ENCODE results near the gene RNF8.
"Not testable (repeated sequence)": the region's sequence is repeated elsewhere in the genome, so short reads cannot be mapped to it uniquely, and the experiment has no call there.

The RNF8 gene

GRCh38 chr6:37396571-37397180 lies 42.9 kb downstream of the RNF8 start:
- DNase-seq: no peak

DNA sequence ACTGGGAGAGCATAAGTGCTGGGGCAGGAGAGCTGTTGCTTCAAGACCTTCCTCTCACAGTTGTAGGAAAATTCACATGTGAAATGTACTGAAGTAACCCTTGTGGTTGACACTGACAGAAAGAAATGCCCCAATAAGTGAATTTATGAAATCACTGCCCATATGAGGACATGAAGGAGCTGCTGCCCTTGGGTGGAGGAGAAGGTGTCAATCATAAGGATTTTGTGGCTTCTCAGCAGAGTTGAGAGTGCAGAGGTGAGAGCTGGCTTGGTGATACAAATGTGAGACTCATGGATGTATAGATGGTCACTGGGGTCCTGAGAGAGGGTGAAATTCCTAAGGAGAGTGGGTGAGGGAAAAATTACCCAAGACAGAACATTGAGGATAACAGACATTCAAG lies 45.3 kb downstream of the RNF8 start:
- DNase-seq: no peak

DNA sequence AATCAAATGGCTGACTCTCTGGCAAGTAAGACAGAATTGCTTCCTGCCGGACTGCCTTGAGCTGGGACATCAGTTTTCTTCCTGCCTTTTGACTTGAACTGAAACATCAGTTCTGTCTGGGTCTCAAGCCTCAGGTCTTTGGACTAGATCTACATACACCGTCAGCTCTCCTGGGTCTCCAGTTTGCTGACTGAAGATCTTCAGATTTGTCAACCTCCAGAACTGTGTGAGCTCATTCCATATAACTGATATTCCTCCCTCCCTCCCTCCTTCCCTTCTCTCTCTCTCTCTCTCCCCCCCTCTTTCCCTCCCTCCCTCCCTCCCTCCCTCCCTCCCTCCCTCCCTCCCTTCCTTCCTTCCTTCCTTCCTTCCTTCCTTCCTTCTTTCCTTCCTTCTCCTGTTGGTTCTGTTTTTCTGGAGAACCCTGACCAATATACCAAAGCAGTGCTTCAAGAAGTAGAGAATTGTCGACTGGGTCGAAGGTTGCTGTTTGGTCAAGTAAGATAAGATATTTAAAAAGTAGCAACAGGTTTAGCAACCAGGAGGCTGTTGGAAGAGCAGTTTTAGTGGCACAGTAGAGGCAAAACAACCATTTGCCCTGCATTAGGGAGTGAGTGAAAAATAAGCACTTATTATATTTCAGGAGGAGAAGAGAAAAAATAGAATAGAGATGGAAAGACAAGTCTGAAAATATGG lies 46.2 kb downstream of the RNF8 start:
- no peak for DNase-seq

DNA sequence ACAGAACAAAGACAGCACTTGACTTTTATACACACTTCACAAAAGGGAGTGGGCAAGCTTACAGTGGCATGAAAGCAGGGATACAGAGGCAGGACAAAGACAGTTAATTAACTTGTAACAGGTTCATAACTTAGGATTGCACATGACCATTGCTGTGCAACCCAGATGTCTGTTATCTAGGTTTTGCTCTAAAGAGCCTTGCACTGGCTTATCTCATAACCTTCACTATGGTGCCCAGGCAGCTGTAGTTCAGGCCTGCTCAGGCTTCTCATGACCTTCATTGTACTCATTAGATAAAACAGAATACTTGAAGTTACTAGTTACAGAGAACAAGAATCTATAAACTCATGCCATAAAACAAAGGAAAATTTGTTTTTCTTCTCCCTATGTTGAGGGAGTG lies 47.9 kb downstream of the RNF8 start:
- DNase-seq: not testable (repeated sequence)

GRCh38 chr6:37406726-37407341 lies 53.1 kb downstream of the RNF8 start:
- DNase-seq: no peak

- DNase-seq: no peak
Measured at GRCh38 chr6:37407948-37408347, 54.2 kb downstream of the RNF8 start.

GRCh38 chr6:37409501-37409900 lies 55.7 kb downstream of the RNF8 start:
- DNase-seq: no peak

DNA sequence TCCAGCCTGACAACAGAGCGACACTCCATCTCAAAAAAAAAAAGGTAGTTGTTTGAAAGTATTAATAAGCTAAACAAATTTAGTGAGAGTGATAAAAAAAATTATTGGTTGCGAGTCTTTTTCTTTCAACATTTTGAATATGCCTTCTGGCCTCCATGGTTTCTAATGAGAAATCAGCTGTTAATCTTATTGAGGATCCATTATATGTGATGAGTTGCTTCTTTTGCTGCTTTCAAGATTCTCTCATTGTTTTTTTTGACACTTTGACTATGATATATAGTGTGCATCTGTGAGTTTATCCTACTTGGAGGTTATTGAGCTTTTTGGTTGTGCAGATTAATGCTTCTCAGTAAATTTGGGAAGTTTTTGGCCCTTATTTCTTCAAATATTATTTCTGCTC lies 63.6 kb downstream of the RNF8 start:
- no peak for DNase-seq

- no peak for DNase-seq
Measured at GRCh38 chr6:37418722-37419121, 64.9 kb downstream of the RNF8 start.

GRCh38 chr6:37426058-37426944 lies 72.5 kb downstream of the RNF8 start:
- DNase-seq: no peak

GRCh38 chr6:37426945-37427510 lies 73.2 kb downstream of the RNF8 start:
- no peak for DNase-seq

DNA sequence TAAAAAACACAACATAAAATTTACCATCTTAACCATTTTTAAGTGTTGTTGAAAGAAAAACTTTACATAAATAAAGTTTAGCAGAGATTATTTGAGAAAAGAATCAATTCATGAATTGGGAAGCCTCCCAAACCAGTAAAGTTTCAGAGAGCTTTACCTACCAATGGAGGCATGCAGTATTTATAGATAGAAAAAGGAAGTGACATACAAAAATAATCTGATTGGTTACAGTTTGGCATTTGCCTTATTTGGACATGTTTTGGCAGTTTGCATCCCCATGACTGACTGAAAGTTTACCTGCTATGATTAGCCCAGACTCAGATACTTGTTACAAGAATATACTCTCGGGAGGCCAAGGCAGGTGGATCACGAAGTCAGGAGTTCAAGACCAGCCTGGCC lies 75.6 kb downstream of the RNF8 start:
- no peak for DNase-seq

- DNase-seq: peak in 1 of 51 donors; percentile 31
Measured at GRCh38 chr6:37432590-37432915, 78.8 kb downstream of the RNF8 start.

- peak; percentile 69 to 93 (median 87) for DNase-seq
Measured at GRCh38 chr6:37432916-37433656, 79.3 kb downstream of the RNF8 start, which contains the start of gene CMTR1. Gene CMTR1, plus strand, starts transcription at chr6:37433221. Its CDS starts 2,409 bp downstream, at chr6:37435630.

DNA sequence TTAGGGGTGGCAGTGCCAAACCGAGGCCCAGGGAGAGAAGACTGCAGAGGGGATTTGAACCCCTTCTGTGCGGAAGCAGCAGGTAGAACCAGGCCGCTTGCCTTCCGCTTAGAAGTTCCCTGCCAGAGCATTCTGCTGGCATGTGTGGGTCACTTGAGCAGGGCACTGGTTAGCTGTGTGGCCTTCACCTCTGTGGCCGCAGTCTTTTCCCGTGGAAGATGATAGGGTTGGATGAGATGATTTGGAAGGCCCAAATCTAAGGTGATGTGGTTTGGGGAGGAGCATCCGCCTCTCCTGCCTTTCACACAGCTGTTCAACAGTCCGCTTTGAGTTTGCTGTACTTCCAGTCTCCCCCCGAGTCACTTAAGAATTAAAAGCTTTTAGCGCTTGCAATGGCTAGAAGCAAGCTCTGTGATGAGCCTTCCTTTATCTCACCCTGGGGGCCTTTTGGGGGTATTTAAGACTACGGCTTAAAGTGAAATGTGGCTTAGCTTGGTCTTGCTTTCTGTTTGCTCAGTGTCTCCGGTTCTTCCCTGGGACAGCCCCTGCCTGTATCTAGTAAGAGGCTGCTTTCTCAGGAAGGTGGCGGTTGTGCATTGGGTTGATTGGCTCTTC lies 80.0 kb downstream of the RNF8 start:
- DNase-seq: peak in 13 of 51 donors; percentile 21 to 59 (median 43)

DNA sequence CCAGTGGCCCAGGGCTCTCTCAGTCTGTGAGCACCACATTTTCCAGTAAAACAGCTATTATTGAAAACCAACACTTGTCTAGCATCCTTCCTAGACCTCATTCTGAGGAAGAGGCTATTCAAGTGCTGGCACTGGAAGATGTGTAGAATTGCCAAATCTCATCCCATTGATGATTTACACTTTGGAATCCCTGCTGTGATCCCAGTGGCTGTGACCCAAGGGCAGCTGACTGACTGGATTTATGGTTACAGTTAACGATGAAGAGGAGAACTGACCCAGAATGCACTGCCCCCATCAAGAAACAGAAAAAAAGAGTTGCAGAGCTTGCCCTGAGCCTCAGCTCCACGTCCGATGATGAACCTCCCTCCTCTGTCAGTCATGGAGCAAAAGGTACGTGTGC lies 81.6 kb downstream of the RNF8 start:
- no peak for DNase-seq

- no peak for DNase-seq
Measured at GRCh38 chr6:37435816-37436215, 82.0 kb downstream of the RNF8 start.

- DNase-seq: no peak
Measured at GRCh38 chr6:37438930-37439329, 85.1 kb downstream of the RNF8 start.

DNA sequence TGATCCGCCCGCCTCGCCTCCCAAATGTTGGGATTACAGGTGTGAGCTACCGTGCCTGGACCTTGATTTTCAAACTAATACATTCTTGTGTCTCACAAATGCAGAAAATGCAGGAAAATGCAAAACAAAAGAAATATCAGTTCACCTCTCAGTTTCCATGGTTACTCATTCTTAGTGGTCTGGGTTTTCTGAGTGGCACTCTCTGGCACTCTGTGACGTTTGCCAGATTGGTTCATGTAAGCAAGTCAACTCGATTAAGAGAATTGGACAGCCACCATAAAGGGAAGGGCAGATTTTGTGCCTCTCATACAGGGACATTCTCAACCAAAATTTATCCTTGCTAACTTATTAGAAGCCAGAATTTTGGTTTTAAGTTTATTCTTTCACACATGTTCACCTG lies 87.9 kb downstream of the RNF8 start:
- DNase-seq: no peak

DNA sequence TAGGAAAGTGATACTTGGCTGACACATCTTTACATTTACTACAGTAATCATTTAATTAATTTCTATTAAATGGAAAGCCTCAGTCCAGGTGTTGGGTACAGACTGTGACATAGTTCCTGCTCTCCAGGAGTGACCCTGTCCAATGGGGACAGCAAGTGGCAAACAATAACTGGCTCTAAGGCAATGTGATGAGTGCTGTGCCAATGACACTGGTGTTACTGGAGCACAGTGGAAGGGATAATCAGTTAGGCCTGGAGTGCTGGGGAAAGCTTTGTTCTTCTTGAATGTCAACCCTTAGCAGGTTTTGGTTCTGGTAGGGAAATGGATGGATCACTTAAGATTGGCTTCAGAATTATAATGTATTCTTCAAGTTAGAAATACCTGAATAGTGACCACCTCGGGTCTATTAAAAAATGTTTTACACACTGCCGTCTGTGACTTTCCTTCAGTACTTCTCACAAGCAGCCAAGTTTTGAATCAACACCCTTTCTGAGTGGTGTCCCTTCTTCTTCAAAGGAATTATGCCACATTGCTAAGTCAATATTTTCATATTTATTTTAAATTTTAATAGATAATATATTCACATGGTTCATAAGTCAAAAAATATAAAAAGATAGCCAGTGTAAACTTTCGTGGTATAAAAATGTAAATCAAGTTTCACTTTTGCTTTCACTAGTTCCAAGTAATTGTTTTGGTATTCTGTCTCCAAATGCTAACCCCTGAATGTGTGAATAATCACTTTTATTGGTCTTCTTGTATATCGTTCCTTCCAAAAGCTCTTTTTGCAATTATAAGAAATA lies 88.8 kb downstream of the RNF8 start:
- no peak for DNase-seq

Measured in hypothalamus (tissue), 51 donors.